ENCODE measurements around the gene IRX4.
A peak's percentile ranks its signal among the peaks of the same experiment; 100 is the strongest.

DNA sequence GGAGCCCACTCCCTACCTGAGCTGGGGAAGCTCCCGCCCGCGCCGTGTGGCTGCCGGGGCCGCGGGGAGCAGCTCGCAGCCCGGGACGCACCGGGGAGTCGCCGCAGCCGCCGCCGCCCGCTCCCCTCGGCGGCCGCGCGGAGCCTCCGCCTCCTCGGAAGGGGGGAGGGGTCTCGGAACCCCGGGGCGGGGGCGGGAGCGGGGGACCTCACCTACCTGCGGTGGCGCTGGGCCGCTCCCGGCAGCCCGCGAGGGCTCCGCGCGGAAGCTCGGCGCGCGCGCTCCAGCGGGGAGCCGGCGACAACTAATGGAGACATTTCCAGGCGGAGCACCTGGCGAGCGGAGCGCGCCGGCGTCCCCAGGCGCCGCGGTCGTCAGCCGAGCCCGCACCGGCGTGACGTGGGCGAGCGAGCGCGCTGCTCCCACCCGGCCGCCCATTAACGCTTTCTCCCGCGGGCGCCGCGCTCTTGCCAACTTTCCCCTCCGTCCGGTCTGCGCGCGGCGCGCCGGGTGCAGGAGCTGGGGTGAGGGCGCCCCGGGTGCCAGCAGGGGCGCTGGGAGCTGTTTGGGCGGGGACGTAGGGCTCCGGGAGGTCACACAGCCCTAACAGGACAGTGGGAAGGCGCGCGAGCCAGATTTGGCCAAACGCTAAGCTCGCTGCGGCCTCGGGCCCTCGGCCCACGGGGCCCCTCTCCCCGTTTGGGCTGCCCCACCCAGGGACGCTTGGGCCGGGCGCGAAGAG lies 4.3 kb upstream of the IRX4 start:
- TF ChIP-seq, protein P1, sequence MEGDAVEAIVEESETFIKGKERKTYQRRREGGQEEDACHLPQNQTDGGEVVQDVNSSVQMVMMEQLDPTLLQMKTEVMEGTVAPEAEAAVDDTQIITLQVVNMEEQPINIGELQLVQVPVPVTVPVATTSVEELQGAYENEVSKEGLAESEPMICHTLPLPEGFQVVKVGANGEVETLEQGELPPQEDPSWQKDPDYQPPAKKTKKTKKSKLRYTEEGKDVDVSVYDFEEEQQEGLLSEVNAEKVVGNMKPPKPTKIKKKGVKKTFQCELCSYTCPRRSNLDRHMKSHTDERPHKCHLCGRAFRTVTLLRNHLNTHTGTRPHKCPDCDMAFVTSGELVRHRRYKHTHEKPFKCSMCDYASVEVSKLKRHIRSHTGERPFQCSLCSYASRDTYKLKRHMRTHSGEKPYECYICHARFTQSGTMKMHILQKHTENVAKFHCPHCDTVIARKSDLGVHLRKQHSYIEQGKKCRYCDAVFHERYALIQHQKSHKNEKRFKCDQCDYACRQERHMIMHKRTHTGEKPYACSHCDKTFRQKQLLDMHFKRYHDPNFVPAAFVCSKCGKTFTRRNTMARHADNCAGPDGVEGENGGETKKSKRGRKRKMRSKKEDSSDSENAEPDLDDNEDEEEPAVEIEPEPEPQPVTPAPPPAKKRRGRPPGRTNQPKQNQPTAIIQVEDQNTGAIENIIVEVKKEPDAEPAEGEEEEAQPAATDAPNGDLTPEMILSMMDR (conservative IDR thresholded peaks at IDR 0.05; ENCODE audit: low read depth in 2 of 2), result no peak
- TF ChIP-seq EZH2 (IDR thresholded peaks at IDR 0.05; ENCODE audit: low read depth, unreplicated experiment), result peak; percentile 52
- TF ChIP-seq CREB1 (CRISPR knock-in tag; IDR thresholded peaks at IDR 0.05; ENCODE audit: low read depth), result no peak
- TF ChIP-seq POLR2AphosphoS5 (IDR thresholded peaks at IDR 0.05; ENCODE audit: low read depth), result no peak
- no peak for TF ChIP-seq EZH2phosphoT487 (IDR thresholded peaks at IDR 0.05; ENCODE audit: unreplicated experiment)
- TF ChIP-seq, protein P2, sequence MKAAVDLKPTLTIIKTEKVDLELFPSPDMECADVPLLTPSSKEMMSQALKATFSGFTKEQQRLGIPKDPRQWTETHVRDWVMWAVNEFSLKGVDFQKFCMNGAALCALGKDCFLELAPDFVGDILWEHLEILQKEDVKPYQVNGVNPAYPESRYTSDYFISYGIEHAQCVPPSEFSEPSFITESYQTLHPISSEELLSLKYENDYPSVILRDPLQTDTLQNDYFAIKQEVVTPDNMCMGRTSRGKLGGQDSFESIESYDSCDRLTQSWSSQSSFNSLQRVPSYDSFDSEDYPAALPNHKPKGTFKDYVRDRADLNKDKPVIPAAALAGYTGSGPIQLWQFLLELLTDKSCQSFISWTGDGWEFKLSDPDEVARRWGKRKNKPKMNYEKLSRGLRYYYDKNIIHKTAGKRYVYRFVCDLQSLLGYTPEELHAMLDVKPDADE (IDR thresholded peaks at IDR 0.05), result no peak
- TF ChIP-seq ZNF331 (CRISPR knock-in tag; IDR thresholded peaks at IDR 0.05; ENCODE audit: low read depth), result no peak
- TF ChIP-seq ZNF114 (CRISPR knock-in tag; IDR thresholded peaks at IDR 0.05), result no peak
- TF ChIP-seq JUNB (IDR thresholded peaks at IDR 0.05; ENCODE audit: unreplicated experiment), result no peak

Measured in GM23338 (cell line).